HG02943 (cell line): Measurements from ENCODE around the gene BRAT1.

Experiments
- ATAC-seq: cut with Tn5 transposase; IDR thresholded peaks from one replicate; pipeline ENCODE4 v1.9.1; 2021; ENCODE audit warnings: mild to moderate bottlenecking, low read depth, moderate library complexity; ENCODE audit not compliant: unreplicated experiment

Gene BRAT1

DNA sequence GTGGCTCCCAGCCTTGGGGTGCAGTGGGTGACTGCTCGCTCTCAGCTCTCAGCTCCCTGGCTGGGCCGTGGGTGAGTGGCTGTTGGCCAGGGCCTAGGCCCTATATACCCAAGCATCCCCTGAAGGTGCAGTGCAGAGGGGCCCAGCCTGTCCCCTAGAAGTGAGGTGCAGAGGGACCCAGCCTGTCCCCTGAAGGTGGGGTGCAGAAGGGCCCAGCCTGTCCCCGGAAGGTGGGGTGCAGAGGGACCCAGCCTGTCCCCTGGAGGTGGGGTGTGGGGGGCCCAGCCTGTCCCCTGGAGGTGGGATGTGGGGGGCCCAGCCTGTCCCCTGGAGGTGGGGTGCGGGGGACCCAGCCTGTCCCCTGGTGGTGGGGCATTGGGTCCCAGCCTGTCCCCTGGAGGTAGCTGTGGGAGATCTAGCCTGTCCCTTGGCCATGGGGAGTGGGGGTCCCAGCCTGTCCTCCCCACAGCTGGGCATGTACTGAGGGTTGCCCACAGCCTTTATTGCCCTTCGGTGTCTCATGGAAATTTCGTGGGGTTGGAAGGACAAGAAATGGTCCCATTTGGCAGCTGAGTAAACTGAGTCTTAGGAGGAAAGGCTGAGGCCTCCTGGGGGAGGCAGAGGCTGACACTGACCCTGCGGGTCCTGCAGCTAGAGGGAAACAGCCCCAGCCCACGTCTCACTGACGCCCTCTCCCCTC lies 53.2 kb downstream of the BRAT1 start:
- no peak for ATAC-seq

DNA sequence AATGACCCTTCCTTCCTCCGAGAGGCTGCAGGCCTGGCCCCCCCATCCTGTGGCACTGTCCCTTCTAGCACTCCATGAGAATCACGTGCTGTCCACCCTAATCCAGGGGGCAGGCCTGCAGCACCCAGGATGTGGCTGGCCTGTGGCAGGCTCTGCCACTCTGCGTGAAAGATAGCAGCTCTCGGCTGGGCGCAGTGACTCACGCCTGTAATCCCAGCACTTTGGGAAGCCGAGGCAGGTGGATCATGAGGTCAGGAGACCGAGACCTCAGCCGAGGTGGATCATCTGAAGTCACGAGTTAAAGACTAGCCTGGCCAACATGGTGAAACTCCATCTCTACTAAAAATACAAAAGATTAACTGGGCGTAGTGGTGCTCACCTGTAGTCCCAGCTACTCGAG lies 54.6 kb downstream of the BRAT1 start:
- ATAC-seq, result no peak

DNA sequence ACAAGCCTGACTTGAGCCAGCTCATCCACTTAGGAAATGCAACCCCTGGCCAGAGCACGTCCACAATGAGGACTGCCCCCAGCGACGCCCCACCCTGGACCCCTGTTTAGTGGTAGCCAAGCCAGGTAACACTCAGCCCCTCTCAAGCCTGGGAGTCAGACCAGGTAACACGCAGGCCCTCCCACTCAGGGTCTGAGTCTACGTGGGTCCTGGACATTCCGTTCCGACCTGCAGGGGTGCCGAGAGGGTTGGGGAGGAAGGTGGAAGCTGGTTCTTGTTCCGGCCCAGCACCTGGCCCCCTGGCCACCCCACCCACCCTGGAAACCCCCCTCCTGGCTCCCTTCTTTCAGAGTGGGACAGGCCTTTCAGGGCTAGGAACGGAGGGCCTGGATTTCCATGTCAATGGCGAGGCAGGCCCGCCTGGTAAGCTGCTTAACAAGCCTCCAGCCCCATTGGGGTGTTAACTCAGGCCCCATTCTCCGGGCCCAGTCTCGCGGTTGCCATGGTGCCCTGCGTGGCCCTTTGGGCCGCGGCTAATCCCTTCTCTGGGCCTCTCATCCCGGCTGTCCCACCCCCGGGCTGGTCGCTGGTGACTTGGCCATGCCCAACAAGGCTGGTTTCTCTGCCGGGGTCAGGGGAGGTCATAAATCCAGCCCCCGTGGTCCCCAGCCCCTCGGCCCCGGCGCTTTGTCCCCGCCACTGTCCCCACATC lies 55.4 kb downstream of the BRAT1 start:
- ATAC-seq, result no peak

DNA sequence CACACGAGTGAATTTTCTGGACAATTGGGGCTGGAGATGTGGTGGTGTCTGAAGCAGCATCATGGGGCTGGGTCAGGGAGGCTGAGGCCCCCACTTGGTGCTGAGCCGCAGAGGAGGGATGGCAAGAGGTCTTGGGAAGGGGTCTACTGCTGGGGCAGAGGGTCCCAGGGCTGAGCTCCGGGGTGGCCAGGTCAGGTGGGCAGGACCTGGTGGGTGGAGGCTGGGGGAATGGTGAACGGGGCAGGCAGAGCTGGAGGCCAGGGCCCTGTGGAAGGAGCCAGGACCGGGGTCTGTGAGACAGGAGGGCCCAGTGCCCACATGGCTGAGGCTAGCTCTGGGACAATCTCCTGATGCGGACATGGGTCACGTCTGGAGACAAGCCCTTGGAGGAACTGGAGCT lies 56.1 kb downstream of the BRAT1 start:
- ATAC-seq, result no peak

DNA sequence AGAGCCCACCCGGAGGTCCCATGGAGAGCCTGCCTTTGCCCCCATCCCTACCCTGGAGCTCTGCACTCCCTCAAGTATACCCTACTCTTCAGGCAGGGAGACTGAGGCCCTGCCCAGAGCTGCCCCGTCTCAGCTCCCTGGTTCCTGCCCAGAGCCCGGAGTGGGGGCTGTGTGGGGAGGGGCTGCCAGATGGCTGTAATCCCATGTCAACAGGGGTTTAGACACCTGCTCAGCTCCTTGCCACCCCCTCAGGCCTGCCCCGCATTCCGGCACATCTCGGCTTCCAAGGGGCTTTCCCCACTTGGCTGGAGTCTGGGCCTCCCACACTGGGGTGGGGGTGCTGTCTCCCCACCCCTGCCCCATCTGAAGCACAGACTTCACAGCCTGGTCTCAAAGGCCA lies 56.6 kb downstream of the BRAT1 start:
- no peak for ATAC-seq

DNA sequence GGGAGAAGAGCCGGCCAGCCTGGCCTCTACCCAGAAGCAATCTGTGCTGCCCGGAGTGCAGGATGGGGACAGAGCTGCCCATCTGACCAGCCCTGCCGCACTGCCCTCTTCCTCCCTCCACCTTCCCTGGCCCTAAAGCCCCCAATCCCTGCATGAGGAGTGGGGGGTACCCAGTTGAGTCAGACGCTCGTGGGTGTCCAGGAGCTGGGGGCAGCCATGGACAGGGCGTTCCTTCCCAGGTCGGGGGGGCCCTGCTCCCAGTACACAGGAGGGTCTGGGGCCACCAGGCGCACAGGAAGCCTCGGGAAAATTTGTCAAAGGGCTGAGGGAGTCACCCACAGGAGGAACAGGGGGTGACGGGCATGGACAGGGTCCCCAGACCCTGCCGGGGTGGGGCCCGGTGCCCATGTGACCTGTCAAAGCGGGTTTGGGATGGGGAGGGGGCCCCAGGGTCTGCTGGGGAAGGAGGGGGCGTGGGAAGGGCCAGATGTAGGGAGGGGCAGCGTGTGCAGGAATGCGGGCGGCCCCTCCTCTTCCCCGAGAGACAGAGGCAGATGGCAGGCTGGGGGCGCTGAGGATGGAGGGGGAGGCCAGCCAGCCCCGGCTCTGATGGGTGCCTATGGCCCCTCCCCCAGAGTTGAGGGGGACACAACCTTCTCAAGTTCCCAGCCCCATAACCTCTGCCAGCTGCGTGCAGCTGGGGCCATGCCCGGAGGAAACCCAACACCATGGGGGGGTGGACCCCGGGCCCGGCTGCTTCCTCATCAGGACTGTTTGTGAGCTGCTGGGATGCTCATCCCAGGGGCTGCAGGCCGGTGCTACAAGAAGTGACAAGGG lies 57.6 kb downstream of the BRAT1 start:
- no peak for ATAC-seq

DNA sequence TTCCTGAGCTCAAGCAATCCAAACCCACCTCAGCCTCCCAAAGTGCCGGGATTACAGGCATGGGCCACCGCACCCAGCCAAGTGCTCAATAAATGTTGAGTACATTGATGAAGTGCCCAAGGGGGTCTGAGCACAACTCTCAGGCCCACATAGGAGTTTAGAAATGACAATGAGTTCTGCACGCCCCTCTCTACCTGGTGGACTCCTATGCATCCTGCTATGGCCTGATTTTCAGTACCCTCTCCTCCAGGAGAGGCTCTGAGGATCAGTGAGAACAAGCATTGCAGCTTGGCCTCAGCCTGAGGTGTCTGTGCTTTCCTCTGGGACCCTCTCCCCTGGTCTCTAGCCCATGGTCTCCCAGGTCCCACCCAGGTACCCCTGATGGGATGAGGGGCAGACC lies 58.3 kb downstream of the BRAT1 start:
- ATAC-seq, result no peak

DNA sequence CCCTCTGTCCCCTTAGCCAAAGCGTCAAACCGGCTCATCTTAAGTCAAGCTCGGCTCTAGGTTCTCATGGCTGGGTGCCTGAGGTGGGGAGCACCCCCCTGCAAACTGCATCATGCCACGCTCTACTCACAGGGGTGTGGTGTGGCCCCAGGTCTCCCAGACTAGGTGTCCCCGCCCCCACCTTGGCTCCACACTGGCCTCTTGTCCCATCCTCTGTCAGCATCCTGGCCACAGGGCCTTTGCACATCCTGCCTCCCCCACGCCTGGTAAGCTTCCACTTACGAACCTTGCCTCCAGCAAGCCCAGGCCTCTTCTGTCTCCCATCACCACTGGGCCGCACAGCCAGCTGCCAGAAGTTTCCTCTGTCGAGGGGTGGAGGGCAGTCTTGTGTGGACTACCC lies 58.9 kb downstream of the BRAT1 start:
- ATAC-seq, result no peak

DNA sequence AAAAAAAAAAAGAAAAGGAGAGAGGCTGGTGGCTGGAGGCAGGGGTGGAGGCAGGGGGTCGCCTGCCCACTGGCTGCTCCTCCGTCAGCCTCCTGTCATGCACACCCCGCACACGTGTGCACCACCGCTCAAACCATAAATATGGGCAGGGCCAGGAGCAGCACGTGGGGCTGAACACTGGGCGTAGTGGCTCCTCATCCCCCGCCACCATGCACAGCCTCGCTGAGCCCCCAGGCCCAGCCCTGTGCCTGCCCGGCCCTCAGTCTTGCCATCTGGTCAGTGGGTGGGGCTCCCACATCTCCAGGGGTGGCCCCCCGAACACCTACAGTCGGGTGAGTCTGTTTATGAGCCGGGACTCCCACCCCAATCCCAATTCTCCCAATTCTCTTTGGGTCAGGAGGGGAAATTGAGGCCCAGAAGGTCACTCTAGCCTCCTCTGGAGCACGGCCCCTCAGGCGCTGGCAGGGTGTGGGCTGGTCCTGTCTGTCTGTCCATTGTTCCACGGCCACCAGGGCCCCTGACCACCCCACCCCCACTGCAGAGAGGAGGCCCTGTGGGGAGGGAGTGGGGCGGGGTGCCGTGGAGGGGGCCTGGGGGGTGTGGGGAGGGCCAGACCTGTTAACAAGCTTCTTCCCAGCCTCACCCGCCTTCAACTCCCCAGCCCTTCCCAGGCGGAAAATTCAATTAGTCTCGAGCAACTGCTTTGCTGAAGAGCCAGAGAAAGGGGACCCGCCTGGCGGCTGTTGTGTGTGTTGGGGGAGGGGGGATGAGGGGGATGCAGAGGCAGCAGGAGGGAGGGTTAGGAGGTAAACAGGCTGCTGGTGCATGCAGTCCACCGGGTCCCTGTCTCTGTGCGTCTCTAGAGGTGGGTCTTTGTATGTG lies 59.7 kb downstream of the BRAT1 start:
- no peak for ATAC-seq

DNA sequence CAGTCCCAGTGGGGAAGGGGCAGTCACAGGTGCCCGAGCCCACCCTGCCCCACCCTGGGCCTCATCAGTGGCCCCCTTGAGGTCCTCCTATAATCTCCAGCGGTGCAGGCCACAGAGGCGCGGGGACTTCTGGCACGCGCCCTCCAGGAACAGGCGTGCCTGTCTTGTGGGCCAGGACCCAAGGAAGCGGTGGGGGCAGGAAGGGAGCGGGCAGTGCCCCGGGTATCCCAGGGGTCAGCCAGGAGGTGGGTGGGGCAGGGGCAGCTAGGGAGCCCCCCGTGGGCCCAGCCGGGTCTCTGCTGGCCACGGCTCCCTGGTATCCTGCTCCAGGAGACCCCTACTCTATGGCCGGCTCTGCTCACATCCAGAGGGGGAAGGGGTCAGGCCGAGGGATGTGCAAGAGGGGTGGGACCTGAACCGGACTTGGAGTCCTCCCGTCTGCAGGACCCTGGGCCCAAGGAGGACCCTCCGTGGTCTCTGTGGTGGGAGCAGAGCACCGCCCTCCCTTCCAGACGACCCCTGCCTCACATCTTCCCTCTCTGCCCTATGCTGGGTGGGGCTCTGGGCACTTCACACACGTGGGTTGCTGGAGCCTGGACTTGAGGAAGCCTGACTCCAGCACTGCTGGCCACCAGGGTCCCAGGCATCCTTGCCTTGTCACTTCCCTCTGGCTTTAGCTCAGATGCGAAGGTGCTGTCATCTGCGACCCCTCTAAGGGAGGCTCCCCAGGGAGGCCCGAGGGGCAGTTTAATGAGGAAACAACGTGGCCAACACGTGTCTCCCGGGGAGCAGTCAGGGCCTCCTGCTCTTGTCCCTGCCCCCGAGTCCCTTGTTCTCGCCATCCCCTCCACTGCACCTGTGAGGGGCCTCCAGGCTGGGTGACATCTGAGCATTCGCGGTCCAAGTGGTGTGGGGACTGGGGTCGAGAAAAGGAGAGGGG lies 60.9 kb downstream of the BRAT1 start:
- no peak for ATAC-seq

DNA sequence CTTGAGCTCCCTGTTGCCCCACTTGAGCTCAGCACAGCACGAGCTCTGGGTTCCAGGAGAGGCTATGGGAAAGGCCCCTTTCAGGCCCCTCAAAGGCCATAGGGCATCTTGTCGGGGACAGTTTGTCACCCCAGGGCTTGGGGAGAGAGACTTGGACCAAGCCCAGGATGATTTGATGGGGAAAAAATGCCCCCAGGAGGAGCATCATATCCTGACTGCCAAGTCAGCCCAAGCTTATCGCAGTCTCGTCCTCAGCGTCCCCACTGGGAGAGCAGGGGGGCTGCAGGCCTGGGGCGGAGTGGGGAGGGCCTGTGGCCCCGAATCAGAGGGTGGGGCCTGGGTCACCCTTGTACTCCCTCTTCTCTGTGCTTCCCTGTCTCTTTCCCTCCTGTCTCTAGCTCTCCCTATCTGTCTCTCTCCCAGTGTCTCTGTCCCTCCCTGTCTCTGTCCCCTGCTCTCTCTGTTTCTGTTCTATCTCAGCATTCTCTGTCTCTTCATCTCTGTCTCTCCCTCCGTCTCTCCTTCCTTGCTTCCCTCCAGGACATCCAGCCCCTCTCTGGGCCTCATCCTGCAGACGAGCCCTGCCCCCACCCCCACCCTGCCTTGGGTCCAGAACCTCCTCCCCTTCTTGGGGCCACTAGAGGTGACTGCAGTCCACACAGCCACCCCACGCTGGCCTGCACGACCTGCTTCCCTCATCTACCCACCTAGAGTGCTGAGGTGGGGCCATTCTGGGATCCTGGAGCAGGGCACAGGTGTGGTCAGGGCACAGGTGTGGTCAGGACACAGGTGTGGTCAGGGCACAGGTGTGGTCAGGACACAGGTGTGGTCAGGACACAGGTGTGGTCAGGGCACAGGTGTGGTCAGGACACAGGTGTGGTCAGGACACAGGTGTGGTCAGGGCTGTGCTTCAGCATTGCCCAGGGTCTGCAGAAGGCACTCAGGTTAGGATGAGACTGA lies 61.8 kb downstream of the BRAT1 start:
- ATAC-seq, result no peak

DNA sequence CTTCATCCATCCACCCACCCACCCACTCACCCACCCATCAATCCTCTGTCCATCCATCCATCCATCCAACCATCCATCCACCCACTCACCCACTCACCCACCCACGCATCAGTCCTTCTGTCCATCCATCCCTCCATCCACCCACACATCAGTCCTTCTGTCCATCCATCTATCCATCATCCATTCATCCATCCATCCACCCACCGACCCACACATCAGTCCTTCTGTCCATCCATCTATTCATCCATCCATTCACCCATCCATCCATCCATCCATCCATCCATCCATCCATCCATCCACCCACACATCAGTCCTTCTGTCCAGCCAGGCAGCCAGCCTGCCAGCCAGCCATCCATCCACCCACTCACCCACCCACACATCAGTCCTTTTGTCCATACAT lies 63.3 kb downstream of the BRAT1 start:
- no peak for ATAC-seq

DNA sequence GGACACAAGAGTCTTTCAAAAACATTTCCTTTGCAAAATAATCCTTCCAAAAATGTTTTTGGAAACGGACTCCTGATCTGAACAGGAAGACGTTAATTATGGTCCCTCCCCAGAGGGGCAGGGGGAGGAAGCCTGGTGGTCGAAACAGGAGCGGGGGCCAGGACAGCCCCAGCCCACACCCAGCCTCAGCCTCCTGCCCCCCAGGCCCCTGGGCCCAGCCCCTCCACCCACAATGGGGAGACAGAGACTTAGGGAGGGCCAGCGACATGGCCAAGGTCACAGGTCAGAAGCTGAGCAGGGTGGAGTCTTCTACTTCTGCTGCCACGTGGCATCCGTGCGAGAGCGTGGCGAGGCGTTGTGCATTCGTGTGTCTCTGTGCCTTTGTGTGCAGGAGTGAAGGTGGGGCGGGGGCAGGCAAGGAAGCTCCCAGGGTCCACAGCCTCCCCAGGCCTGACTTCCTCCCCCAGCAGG lies 65.1 kb downstream of the BRAT1 start:
- no peak for ATAC-seq

DNA sequence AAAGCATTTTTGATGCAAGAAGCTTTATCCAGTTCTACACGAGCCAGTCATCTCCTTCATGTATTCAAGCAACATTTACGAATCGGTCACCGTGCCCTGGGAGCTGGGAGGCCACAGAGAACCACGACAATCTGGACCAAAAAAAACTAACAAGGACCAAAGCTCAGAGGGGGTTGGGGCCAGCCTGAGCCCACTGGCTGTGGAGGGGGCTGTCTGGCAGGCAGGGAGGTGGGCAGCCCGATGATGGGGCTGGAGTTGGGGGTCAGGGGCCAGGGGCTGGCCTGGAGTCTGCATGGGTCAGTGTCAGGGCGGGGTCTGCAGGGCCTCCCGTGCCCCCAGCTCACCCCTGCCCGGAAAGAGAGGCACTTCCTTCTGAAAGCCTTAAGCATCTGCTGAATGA lies 66.6 kb downstream of the BRAT1 start:
- ATAC-seq, result no peak

DNA sequence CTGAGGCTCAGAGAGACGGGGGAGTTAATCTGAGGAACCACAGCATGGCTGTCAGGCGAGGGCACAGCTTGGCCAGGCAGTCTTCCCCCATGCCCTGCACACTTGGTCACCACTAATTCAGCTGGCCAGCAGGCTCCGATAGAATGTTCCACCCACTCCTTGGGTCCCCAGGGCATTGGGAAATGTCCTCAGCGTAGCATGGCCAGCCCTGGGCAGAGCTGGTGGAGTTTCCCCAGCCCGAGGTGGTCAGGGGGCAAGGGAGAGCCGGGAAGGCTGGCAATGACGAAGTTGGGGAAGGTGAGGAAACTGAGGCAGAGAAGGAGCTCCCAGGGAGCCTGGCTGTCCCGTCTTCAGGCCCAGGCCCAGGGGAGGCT lies 67.1 kb downstream of the BRAT1 start:
- ATAC-seq, result no peak
